Stimulated activated CD4-positive, alpha-beta T cell treated with anti-CD3 and anti-CD28 coated beads, Interleukin-15, amount 100 ng/mL, for 48 hours (primary cell): ENCODE data around the gene RAF1.
"Not testable (repeated sequence)": the region's sequence is repeated elsewhere in the genome, so short reads cannot be mapped to it uniquely, and the experiment has no call there.

Experiments used
- DNase-seq, 2 donors: peaks; one replicate each; pipeline ENCODE4 v3.0.0-alpha.2; 2020; ENCODE audit warnings: low read depth in 2 of 2

Gene RAF1

GRCh38 chr3:12663936-12664908 is at the start of gene RAF1:
Gene RAF1 (minus strand): TSS chr3:12664117. CDS start chr3:12618721, 45,396 bp downstream.
- peak; percentile 95 to 97 for DNase-seq

GRCh38 chr3:12710062-12710461 is 46.1 kb upstream of the RAF1 start:
- DNase-seq = no peak

GRCh38 chr3:12709334-12709733 is 45.4 kb upstream of the RAF1 start:
- DNase-seq = no peak

- DNase-seq = no peak
Observed at GRCh38 chr3:12708584-12709192, 44.8 kb upstream of the RAF1 start.

- DNase-seq = no peak
Observed at GRCh38 chr3:12707449-12707848, 43.5 kb upstream of the RAF1 start.

GRCh38 chr3:12706504-12707253 is 42.8 kb upstream of the RAF1 start:
- peak; percentile 43 to 45 for DNase-seq

GRCh38 chr3:12705981-12706380 is 42.1 kb upstream of the RAF1 start:
- DNase-seq = no peak

- DNase-seq = no peak
Observed at GRCh38 chr3:12705374-12705926, 41.5 kb upstream of the RAF1 start.

GRCh38 chr3:12702501-12702900 is 38.6 kb upstream of the RAF1 start:
- DNase-seq = no peak

GRCh38 chr3:12701601-12702000 is 37.7 kb upstream of the RAF1 start:
- DNase-seq = not testable (repeated sequence)

- no peak for DNase-seq
Observed at GRCh38 chr3:12700800-12701199, 36.9 kb upstream of the RAF1 start.

- DNase-seq = no peak
Observed at GRCh38 chr3:12695916-12696315, 32.0 kb upstream of the RAF1 start.

- DNase-seq = no peak
Observed at GRCh38 chr3:12695112-12695511, 31.2 kb upstream of the RAF1 start.

- no peak for DNase-seq
Observed at GRCh38 chr3:12692444-12692843, 28.5 kb upstream of the RAF1 start.

GRCh38 chr3:12689997-12690711 is 26.2 kb upstream of the RAF1 start:
- DNase-seq = no peak

- no peak for DNase-seq
Observed at GRCh38 chr3:12687948-12688347, 24.0 kb upstream of the RAF1 start.

- DNase-seq = no peak
Observed at GRCh38 chr3:12686096-12686495, 22.2 kb upstream of the RAF1 start.

- DNase-seq = no peak
Observed at GRCh38 chr3:12681943-12682390, 18.1 kb upstream of the RAF1 start.

GRCh38 chr3:12681089-12681942 is 17.4 kb upstream of the RAF1 start:
- no peak for DNase-seq

GRCh38 chr3:12679468-12679867 is 15.6 kb upstream of the RAF1 start:
- DNase-seq = no peak
